K562 (cell line): ENCODE data around the gene LPIN3. TPM values are rescaled to one million over a fixed set of nuclear protein-coding genes. Genes with fewer than 3 reads are reported as not detected.

Experiments used
- ARID2 ChIP-seq: fragments of 450-650 bp; IDR thresholded peaks from 2 replicates; pipeline ENCODE4 v1.6.1; 2017; ENCODE audit warnings: antibody characterized with exemption, mild to moderate bottlenecking
- ARNT ChIP-seq, 2 experiments: fragments of 450-650 bp; IDR thresholded peaks; 2 replicates each; pipeline ENCODE4 v1.6.1; 2016; ENCODE audit warnings: mild to moderate bottlenecking in 1 of 2
- ASH1L ChIP-seq: fragments of 450-650 bp; IDR thresholded peaks from 2 replicates; pipeline ENCODE4 v1.6.1; 2018; ENCODE audit warnings: borderline replicate concordance, mild to moderate bottlenecking, low read depth; ENCODE audit not compliant: partially characterized antibody
- BACH1 ChIP-seq: fragments of 200-800 bp; sonication (Bioruptor generic); IDR thresholded peaks from 2 replicates; pipeline ENCODE4 v1.6.1; 2016; ENCODE audit warnings: missing genetic modification characterization, missing compliant biosample characterization
- BRF2 ChIP-seq: IDR thresholded peaks from 3 replicates; pipeline ENCODE4 v1.6.1; 2011; ENCODE audit warnings: borderline replicate concordance, mild to moderate bottlenecking; ENCODE audit not compliant: insufficient read length, insufficient read depth
- CTCFL ChIP-seq: IDR thresholded peaks from 2 replicates; pipeline ENCODE4 v1.6.1; 2011; ENCODE audit warnings: borderline replicate concordance, low read depth, mild to moderate bottlenecking, moderate library complexity, low read length; ENCODE audit not compliant: insufficient read depth, poor library complexity, severe bottlenecking
- HNRNPUL1 ChIP-seq: fragments of 200-400 bp; formaldehyde crosslinking; IDR thresholded peaks from 2 replicates; pipeline ENCODE4 v1.6.1; 2017; ENCODE audit warnings: low read length
- MCM5 ChIP-seq: fragments of 450-650 bp; IDR thresholded peaks from 2 replicates; pipeline ENCODE4 v1.6.1; 2016; ENCODE audit warnings: low read depth
- NCOA2 ChIP-seq, 2 experiments: fragments of 450-650 bp; IDR thresholded peaks; 2 replicates each; pipeline ENCODE4 v1.6.1; 2018; ENCODE audit warnings: mild to moderate bottlenecking in 2 of 2, moderate library complexity in 1 of 2; ENCODE audit not compliant: partially characterized antibody in 2 of 2
- NFE2 ChIP-seq: IDR thresholded peaks from 2 replicates; pipeline ENCODE4 v1.6.1; 2014; ENCODE audit warnings: antibody characterized with exemption, low read depth
- NR2C2 ChIP-seq, 2 experiments: fragments of 200-800 bp in 1 of 2; sonication (Bioruptor generic) in 1 of 2; sonication (generic) in 1 of 2; formaldehyde crosslinking in 1 of 2; IDR thresholded peaks; 2 replicates each; pipeline versions ENCODE4 v1.6.1 to v1.8.0; 2016 to 2022; ENCODE audit warnings: mild to moderate bottlenecking in 1 of 2, missing compliant biosample characterization in 1 of 2, missing genetic modification characterization in 1 of 2, missing genetic modification reagents in 1 of 2
- PHB2 ChIP-seq: fragments of 450-650 bp; IDR thresholded peaks from 2 replicates; pipeline ENCODE4 v1.6.1; 2017; ENCODE audit warnings: low read depth
- PYGO2 ChIP-seq: fragments of 450-650 bp; IDR thresholded peaks from 2 replicates; pipeline ENCODE4 v1.6.1; 2016; ENCODE audit warnings: mild to moderate bottlenecking, missing genetic modification characterization, moderate library complexity, missing compliant biosample characterization
- RB1 ChIP-seq: fragments of 450-650 bp; IDR thresholded peaks from 2 replicates; pipeline ENCODE4 v1.6.1; 2017; ENCODE audit warnings: low read depth, mild to moderate bottlenecking
- SLC30A9 ChIP-seq: fragments of 250-450 bp; sonication (Bioruptor Pico); IDR thresholded peaks from 2 replicates; pipeline ENCODE4 v1.8.0; 2022; ENCODE audit warnings: mild to moderate bottlenecking, moderate library complexity
- SRSF7 ChIP-seq: fragments of 200-400 bp; formaldehyde crosslinking; optimal IDR thresholded peaks from 2 replicates; pipeline ENCODE3; 2017; ENCODE audit warnings: mild to moderate bottlenecking, low read depth, low read length
- TARDBP ChIP-seq: fragments of 450-650 bp; IDR thresholded peaks from 2 replicates; pipeline ENCODE4 v1.6.1; 2016
- THRA ChIP-seq: fragments of 450-650 bp; IDR thresholded peaks from 2 replicates; pipeline ENCODE4 v1.6.1; 2017; ENCODE audit warnings: mild to moderate bottlenecking, moderate library complexity
- VEZF1 ChIP-seq: fragments of 200-800 bp; sonication (Bioruptor generic); IDR thresholded peaks from 2 replicates; pipeline ENCODE4 v1.6.1; 2017; ENCODE audit warnings: missing genetic modification characterization, missing compliant biosample characterization
- ZBED1 ChIP-seq: IDR thresholded peaks from 2 replicates; pipeline ENCODE4 v1.6.1; 2014
- ZBTB7A ChIP-seq: IDR thresholded peaks from 2 replicates; pipeline ENCODE4 v1.6.1; 2011; ENCODE audit warnings: low read depth, mild to moderate bottlenecking, low read length, moderate library complexity, borderline replicate concordance; ENCODE audit not compliant: control insufficient read depth
- ZNF263 ChIP-seq: sonication (generic); formaldehyde crosslinking; IDR thresholded peaks from 2 replicates; pipeline ENCODE4 v1.8.0; 2022; ENCODE audit warnings: mild to moderate bottlenecking, missing genetic modification reagents, borderline replicate concordance
- ZNF41 ChIP-seq: fragments of 250-450 bp; sonication (Bioruptor Pico); conservative IDR thresholded peaks from 2 replicates; pipeline ENCODE4 v1.4.0; 2020; ENCODE audit warnings: mild to moderate bottlenecking
- ZNF695 ChIP-seq: fragments of 450-650 bp; formaldehyde crosslinking; IDR thresholded peaks from 2 replicates; pipeline ENCODE4 v1.4.0; 2020; ENCODE audit warnings: mild to moderate bottlenecking, moderate library complexity
- polyA plus RNA-seq, 8 experiments: library from polyadenylated mRNA; depleted of rRNA in 4 of 8; stranded (reverse) in 5 of 8; unstranded in 3 of 8; fragments of >200 nt; fragmentation: Nextera tagmentation in 2 of 8; fragmentation: Illumina TruSeq in 1 of 8; extraction: Ambion mirVana in 2 of 8; extraction: Trizol in 1 of 8; gene quantifications; 2 replicates each; pipeline versions ENCODE4 v1.2.1 to v1.2.3, GENCODE V29; 2011 to 2014; ENCODE audit warnings: inconsistent platforms in 1 of 8, missing spikeins in 1 of 8
- total RNA-seq, 7 experiments: library from RNA; depleted of rRNA in 6 of 7; stranded (reverse); fragments of >200 nt in 6 of 7; fragmentation: Illumina TruSeq in 2 of 7; extraction: Trizol in 2 of 7; gene quantifications; 2 replicates each; pipeline versions ENCODE4 v1.2.1 to v1.2.3, GENCODE V29; 2011 to 2021; ENCODE audit warnings: low replicate concordance in 1 of 7

Gene LPIN3
- total and polyA plus RNA-seq, 9 of the 15 experiments (the other 6 are each of a cell fraction or from before 2014, with no cell fraction given) = 2.2 to 10.4 (median 5.9) TPM

- TF ChIP-seq CTCFL (no peak), NCOA2 (IDR thresholded peaks at IDR 0.05; ENCODE audit: partially characterized antibody in 2 of 2) (no peak), THRA (no peak), HNRNPUL1 (no peak), ARNT (IDR thresholded peaks at IDR 0.05) (no peak), SRSF7 (no peak), NR2C2 (CRISPR knock-in tag; IDR thresholded peaks at IDR 0.05) (peak; percentile 75), NR2C2 (tag; IDR thresholded peaks at IDR 0.05) (peak; percentile 96), PHB2 (no peak), ZNF41 (CRISPR knock-in tag) (no peak), SLC30A9 (CRISPR knock-in tag) (no peak), NFE2 (no peak), VEZF1 (CRISPR knock-in tag) (peak; percentile 63), TARDBP (no peak), ZNF263 (no peak), ZBED1 (no peak), ARID2 (no peak), PYGO2 (no peak), ASH1L (peak; percentile 30), MCM5 (no peak), BACH1 (tag) (no peak), ZNF695 (CRISPR knock-in tag) (no peak), RB1 (peak; percentile 45; the same call in 1 of the 2 replicates), BRF2 (no peak), ZBTB7A (peak; percentile 80; the same call in 1 of the 2 replicates)
These were observed at the start of gene LPIN3 (continued) for GRCh38 chr20:41340327-41341055.
